ENCODE results near the gene BMERB1.

The BMERB1 gene

DNA sequence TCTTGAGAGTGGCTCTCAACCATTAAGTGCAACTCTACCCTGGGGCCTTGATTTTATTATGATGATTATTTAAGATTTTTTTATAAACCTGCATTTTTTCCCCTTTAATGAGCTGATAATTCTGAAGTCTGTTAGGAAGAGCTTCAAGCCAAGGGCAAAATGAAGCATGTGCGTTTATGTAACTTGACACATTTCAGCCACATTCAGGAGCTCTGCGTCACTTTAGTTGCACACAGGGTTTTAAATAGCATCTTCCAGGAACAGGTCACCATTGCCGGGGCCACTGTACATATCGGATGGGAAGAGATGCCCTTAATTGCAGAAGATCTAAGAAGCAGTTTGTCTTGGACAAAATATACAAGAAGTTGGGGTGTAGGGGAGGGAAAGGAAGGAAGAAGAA, 89.6 kb downstream of the BMERB1 start:
- H3K4me3 ChIP-seq (ENCODE audit: low read depth, low read length), result no peak overlapping the region
- TF ChIP-seq, protein P1, sequence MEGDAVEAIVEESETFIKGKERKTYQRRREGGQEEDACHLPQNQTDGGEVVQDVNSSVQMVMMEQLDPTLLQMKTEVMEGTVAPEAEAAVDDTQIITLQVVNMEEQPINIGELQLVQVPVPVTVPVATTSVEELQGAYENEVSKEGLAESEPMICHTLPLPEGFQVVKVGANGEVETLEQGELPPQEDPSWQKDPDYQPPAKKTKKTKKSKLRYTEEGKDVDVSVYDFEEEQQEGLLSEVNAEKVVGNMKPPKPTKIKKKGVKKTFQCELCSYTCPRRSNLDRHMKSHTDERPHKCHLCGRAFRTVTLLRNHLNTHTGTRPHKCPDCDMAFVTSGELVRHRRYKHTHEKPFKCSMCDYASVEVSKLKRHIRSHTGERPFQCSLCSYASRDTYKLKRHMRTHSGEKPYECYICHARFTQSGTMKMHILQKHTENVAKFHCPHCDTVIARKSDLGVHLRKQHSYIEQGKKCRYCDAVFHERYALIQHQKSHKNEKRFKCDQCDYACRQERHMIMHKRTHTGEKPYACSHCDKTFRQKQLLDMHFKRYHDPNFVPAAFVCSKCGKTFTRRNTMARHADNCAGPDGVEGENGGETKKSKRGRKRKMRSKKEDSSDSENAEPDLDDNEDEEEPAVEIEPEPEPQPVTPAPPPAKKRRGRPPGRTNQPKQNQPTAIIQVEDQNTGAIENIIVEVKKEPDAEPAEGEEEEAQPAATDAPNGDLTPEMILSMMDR (IDR thresholded peaks at IDR 0.05; ENCODE audit: low read depth, low read length), result no peak

DNA sequence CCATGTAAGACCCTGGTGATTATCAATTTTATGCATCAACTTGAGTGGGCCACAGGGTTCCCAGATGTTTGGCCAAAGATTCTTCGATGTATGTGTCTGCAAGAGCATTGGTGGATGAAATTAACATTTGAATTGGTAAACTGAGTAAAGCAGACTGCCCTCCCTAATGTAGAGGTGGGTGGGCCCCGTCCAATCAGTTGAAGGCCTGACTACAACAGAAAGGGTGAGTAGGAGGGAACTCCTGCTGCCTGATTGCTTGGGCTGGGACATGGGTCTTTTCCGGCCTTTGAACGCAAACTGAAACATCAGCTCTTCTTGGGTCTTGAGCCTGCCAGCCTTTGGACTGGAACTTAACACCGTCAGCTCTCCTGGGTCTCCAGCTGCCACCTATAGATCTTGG, 90.6 kb downstream of the BMERB1 start:
- TF ChIP-seq, protein P1 (IDR thresholded peaks at IDR 0.05; ENCODE audit: low read depth, low read length), result no peak
- no peak overlapping the region for H3K4me3 ChIP-seq (ENCODE audit: low read depth, low read length)

DNA sequence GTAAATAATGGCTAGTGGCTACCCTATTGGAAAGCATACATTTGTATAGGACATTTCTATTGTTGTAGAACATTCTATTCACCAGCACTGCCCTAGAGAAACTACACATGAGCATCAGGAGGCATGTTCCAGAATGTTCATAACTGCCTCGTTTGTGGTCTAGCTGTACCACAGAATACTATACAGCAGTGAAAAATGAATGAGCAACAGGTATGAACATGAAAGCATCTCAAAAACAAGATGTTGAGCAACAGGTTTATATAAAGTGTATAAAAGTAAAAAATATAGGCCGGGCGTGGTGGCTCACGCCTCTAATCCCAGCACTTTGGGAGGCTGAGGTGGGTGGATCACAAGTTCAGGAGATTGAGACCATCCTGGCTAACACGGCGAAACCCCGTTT, 91.7 kb downstream of the BMERB1 start:
- TF ChIP-seq, protein P1 (IDR thresholded peaks at IDR 0.05; ENCODE audit: low read depth, low read length), result no peak
- H3K4me3 ChIP-seq (ENCODE audit: low read depth, low read length), result no peak overlapping the region

DNA sequence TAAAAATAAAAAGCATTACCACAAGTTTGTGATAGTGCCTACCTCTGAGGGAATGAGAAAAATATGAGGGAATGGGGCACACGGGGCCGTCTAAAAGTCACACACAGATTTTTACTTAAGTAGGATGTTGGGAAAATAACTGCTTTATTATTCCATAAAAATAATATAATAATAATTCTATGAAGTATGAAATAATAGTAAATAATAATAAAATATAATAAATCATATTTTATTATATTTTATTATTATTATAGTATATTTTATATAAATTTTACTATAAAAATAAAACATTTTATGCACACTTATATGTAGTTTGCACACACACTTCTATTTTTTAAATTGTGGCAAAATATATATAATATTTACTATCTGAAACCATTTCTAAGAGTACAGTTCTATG, 92.3 kb downstream of the BMERB1 start:
- H3K4me3 ChIP-seq (ENCODE audit: low read depth, low read length), result no peak overlapping the region
- TF ChIP-seq, protein P1 (IDR thresholded peaks at IDR 0.05; ENCODE audit: low read depth, low read length), result no peak

DNA sequence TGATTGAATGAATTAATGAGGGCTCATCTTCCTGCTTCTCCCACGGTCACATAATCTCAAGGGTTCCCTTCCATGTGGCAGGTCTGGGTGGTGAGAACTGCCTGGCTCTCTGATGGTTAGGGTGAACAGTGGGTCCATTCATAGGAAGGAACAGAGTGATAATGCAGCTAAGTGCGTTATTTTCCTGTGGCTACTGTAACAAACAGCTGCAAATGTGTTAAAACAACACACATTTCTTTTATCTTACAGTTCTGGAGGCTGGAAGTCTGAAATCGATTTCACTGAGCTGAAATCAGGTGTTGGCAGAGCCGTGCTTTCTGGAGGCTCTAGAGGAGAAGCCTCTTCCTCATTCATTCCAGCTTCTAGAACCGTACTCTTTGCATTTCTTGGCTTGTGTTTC, 95.3 kb downstream of the BMERB1 start:
- H3K4me3 ChIP-seq (ENCODE audit: low read depth, low read length), result no peak overlapping the region
- TF ChIP-seq, protein P1 (IDR thresholded peaks at IDR 0.05; ENCODE audit: low read depth, low read length), result no peak

DNA sequence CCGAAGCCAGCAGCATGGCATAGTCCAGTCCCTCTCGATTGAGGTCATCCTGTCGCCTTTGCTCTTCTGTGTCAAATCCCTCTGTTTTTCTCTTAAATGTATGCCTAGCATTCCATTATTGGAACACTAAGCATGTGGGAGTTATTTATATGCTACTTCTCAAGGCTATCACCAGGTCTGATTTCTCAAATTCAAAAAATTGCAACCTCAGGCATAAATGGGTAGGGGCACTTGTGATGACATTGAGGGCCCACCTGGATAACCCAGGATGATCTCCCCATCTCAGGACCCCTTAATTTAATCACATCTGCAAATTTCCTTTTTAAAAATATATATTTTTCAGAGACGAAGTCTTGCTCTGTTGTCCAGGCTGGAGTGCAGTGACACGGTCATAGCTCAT, 95.7 kb downstream of the BMERB1 start:
- TF ChIP-seq, protein P1 (IDR thresholded peaks at IDR 0.05; ENCODE audit: low read depth, low read length), result no peak
- no peak overlapping the region for H3K4me3 ChIP-seq (ENCODE audit: low read depth, low read length)

DNA sequence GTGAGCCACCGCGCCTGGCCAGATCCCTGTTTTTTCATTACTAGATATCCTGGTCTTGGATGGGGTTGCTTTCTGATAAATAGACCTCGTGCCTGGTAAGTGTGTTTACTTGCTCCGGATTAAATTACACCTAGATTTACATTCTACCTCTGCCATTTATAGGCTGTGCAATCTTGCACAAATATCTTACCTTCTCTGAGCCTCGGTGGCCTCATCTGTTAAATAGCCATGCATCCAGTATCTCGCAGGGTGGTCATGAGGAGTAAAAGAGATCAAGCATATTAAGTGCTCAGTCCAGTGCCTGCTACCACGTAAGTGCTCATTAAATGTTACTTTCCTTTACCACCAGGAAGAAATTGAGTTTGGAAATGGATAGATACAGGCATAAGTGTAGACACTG, 98.4 kb downstream of the BMERB1 start:
- H3K4me3 ChIP-seq (ENCODE audit: low read depth, low read length), result no peak overlapping the region
- TF ChIP-seq, protein P1 (IDR thresholded peaks at IDR 0.05; ENCODE audit: low read depth, low read length), result no peak
